H9 (cell line): Measurements from ENCODE around the gene ZFP69B. TPM values are rescaled to one million over a fixed set of nuclear protein-coding genes. Genes with fewer than 3 reads are reported as not detected.

Experiments used
- DNase-seq: peaks from one replicate; pipeline ENCODE4 v3.0.0-alpha.2; 2017
- H2AFZ ChIP-seq: one replicate; pipeline ENCODE4 v1.6.1; 2013; ENCODE audit warnings: mild to moderate bottlenecking, low read length, control low read depth, moderate library complexity
- H2AK5ac ChIP-seq: 2 replicates; pipeline ENCODE4 v1.6.1; 2013; ENCODE audit warnings: low read length, control low read depth, mixed read lengths; ENCODE audit not compliant: insufficient read length
- H2BK120ac ChIP-seq: one replicate; pipeline ENCODE4 v1.6.1; 2013; ENCODE audit warnings: low read depth, mild to moderate bottlenecking, low read length, control low read depth, inconsistent platforms; ENCODE audit not compliant: poor library complexity, severe bottlenecking
- H2BK12ac ChIP-seq: 2 replicates; pipeline ENCODE4 v1.6.1; 2013; ENCODE audit warnings: low read length, control low read depth, mixed read lengths, low read depth; ENCODE audit not compliant: insufficient read length
- H2BK15ac ChIP-seq: 2 replicates; pipeline ENCODE4 v1.6.1; 2013; ENCODE audit warnings: low read depth, low read length, control low read depth
- H2BK20ac ChIP-seq: one replicate; pipeline ENCODE4 v1.6.1; 2013; ENCODE audit warnings: low read depth, mild to moderate bottlenecking, low read length, control low read depth, inconsistent platforms; ENCODE audit not compliant: poor library complexity, severe bottlenecking
- H2BK5ac ChIP-seq: 2 replicates; pipeline ENCODE4 v1.6.1; 2013; ENCODE audit warnings: low read length, control low read depth, mixed read lengths; ENCODE audit not compliant: insufficient read length
- H3K14ac ChIP-seq: 2 replicates; pipeline ENCODE4 v1.6.1; 2013; ENCODE audit warnings: low read length, control low read depth; ENCODE audit not compliant: insufficient read depth
- H3K18ac ChIP-seq: 2 replicates; pipeline ENCODE4 v1.6.1; 2013; ENCODE audit warnings: low read depth, mild to moderate bottlenecking, mixed read lengths, low read length, control low read depth; ENCODE audit not compliant: insufficient read length
- H3K23ac ChIP-seq: 2 replicates; pipeline ENCODE4 v1.6.1; 2013; ENCODE audit warnings: low read length, control low read depth, mixed read lengths, low read depth; ENCODE audit not compliant: insufficient read length
- H3K23me2 ChIP-seq: 2 replicates; pipeline ENCODE4 v1.6.1; 2013; ENCODE audit warnings: low read depth, mild to moderate bottlenecking, mixed read lengths, low read length, control low read depth; ENCODE audit not compliant: insufficient read length, poor library complexity, severe bottlenecking
- H3K27ac ChIP-seq: 2 replicates; pipeline ENCODE4 v1.5.1; 2013; ENCODE audit warnings: low read length, control low read depth, mixed read lengths, low read depth; ENCODE audit not compliant: insufficient read length
- H3K27me3 ChIP-seq: 2 replicates; pipeline ENCODE4 v1.6.1; 2013; ENCODE audit warnings: low read length, control low read depth, inconsistent platforms; ENCODE audit not compliant: insufficient read depth
- H3K4ac ChIP-seq: 2 replicates; pipeline ENCODE4 v1.6.1; 2013; ENCODE audit warnings: low read depth, mild to moderate bottlenecking, control low read depth, inconsistent platforms, low read length, moderate library complexity
- H3K4me1 ChIP-seq: 2 replicates; pipeline ENCODE4 v1.6.1; 2013; ENCODE audit warnings: low read length, control low read depth, inconsistent platforms; ENCODE audit not compliant: insufficient read depth
- H3K4me2 ChIP-seq: 2 replicates; pipeline ENCODE4 v1.6.1; 2013; ENCODE audit warnings: low read length, control low read depth, mixed read lengths; ENCODE audit not compliant: insufficient read length, insufficient read depth
- H3K56ac ChIP-seq: 2 replicates; pipeline ENCODE4 v1.6.1; 2013; ENCODE audit warnings: low read depth, mild to moderate bottlenecking, mixed read lengths, low read length, control low read depth; ENCODE audit not compliant: insufficient read length
- H3K79me1 ChIP-seq: 2 replicates; pipeline ENCODE4 v1.6.1; 2013; ENCODE audit warnings: low read depth, mild to moderate bottlenecking, moderate library complexity, low read length, control low read depth, inconsistent platforms; ENCODE audit not compliant: insufficient read depth, poor library complexity, severe bottlenecking
- H3K79me2 ChIP-seq: 2 replicates; pipeline ENCODE4 v1.6.1; 2013; ENCODE audit warnings: low read length, control low read depth, inconsistent platforms; ENCODE audit not compliant: insufficient read depth
- H3K9ac ChIP-seq: 2 replicates; pipeline ENCODE4 v1.6.1; 2013; ENCODE audit warnings: low read length, control low read depth, mixed read lengths; ENCODE audit not compliant: insufficient read length; ENCODE audit errors: extremely low read depth
- H3K9me3 ChIP-seq: one replicate; pipeline ENCODE4 v1.6.1; 2013; ENCODE audit warnings: low read depth, low read length, inconsistent platforms; ENCODE audit not compliant: control insufficient read depth
- H3T11ph ChIP-seq: one replicate; pipeline ENCODE4 v1.6.1; 2013; ENCODE audit warnings: mild to moderate bottlenecking, low read length, control low read depth, inconsistent platforms
- H4K20me1 ChIP-seq: one replicate; pipeline ENCODE4 v1.6.1; 2013; ENCODE audit not compliant: control insufficient read depth, insufficient read length, insufficient read depth
- H4K5ac ChIP-seq: 2 replicates; pipeline ENCODE4 v1.6.1; 2013; ENCODE audit warnings: low read depth, mild to moderate bottlenecking, mixed read lengths, low read length, control low read depth; ENCODE audit not compliant: insufficient read length
- H4K8ac ChIP-seq: replicated peaks from 2 replicates; pipeline ENCODE4 v1.6.1; 2013; ENCODE audit warnings: low read length, control low read depth, mixed read lengths, low read depth; ENCODE audit not compliant: insufficient read length
- H4K91ac ChIP-seq: 2 replicates; pipeline ENCODE4 v1.6.1; 2013; ENCODE audit warnings: low read depth, mild to moderate bottlenecking, moderate library complexity, mixed read lengths, low read length, control low read depth; ENCODE audit not compliant: insufficient read length
- H3K27ac Mint-ChIP-seq, 3 experiments: 2 replicates in 2 of 3; 3 replicates in 1 of 3; pipeline ENCODE4 v1.8.0; 2020 to 2021; ENCODE audit warnings: mixed read lengths in 3 of 3, mild to moderate bottlenecking in 1 of 3, moderate library complexity in 1 of 3
- H3K27me3 Mint-ChIP-seq: 2 replicates; pipeline ENCODE4 v1.8.0; 2021; ENCODE audit warnings: low read depth, mild to moderate bottlenecking, moderate library complexity, mixed read lengths
- H3K36me3 Mint-ChIP-seq, 3 experiments: 2 replicates in 2 of 3; 3 replicates in 1 of 3; pipeline ENCODE4 v1.8.0; 2020 to 2021; ENCODE audit warnings: low read depth in 3 of 3, mixed read lengths in 3 of 3; ENCODE audit not compliant: insufficient read depth in 1 of 3
- H3K4me1 Mint-ChIP-seq, 2 experiments: 2 replicates each; pipeline ENCODE4 v1.8.0; 2020; ENCODE audit warnings: mixed read lengths in 2 of 2
- H3K4me3 Mint-ChIP-seq, 2 experiments: 2 replicates in 1 of 2; 3 replicates in 1 of 2; pipeline ENCODE4 v1.8.0; 2020 to 2021; ENCODE audit warnings: mild to moderate bottlenecking in 2 of 2, mixed read lengths in 2 of 2, moderate library complexity in 1 of 2
- H3K9me3 Mint-ChIP-seq, 2 experiments: 2 replicates in 1 of 2; 3 replicates in 1 of 2; pipeline ENCODE4 v1.8.0; 2020; ENCODE audit warnings: mild to moderate bottlenecking in 2 of 2, mixed read lengths in 2 of 2, moderate library complexity in 1 of 2
- CTCF ChIP-seq: fragments of 200-600 bp; sonication (generic); conservative IDR thresholded peaks from 3 replicates; pipeline ENCODE4 v1.8.0; 2021; ENCODE audit warnings: antibody characterized with exemption, mild to moderate bottlenecking
- WGBS: extraction: QIAGEN DNeasy Blood & Tissue Kit; methylation state at CpG from one replicate; pipeline ENCODE4 v1.1.7; 2013; ENCODE audit warnings: missing lambda C conversion rate, low lambda C conversion rate, mixed read lengths; ENCODE audit not compliant: insufficient read length; ENCODE audit errors: extremely low coverage; 5-methylcytosine and 5-hydroxymethylcytosine counted together
- total RNA-seq: library from RNA; stranded (reverse); gene quantifications from 2 replicates; pipeline ENCODE4 v1.2.1, GENCODE V29; 2021

The ZFP69B gene
- total RNA-seq, 1 experiment from 2014 or later = 16.2 TPM

GRCh38 chr1:40404670-40405462 lies 45.4 kb upstream of the ZFP69B start:
- Histone ChIP-seq H3K23me2 (no peaks in the 10 kb centered on the region), H3T11ph (no peak overlapping the region), H3K4me2 (no peak overlapping the region), H2AFZ (no peak overlapping the region), H3K23ac (no peak overlapping the region), H4K20me1 (no peaks in the 10 kb centered on the region), H3K14ac (no peak overlapping the region), H2BK5ac (no peak overlapping the region), H3K27me3 (no peaks in the 10 kb centered on the region), H3K79me2 (no peaks in the 10 kb centered on the region), H4K8ac (no peak overlapping the region), H2AK5ac (no peak overlapping the region), H2BK20ac (no peak overlapping the region), H2BK12ac (no peak overlapping the region), H2BK15ac (no peak overlapping the region), H4K91ac (no peak overlapping the region), H3K18ac (no peak overlapping the region), H4K5ac (no peak overlapping the region), H3K9ac (no peak overlapping the region), H3K79me1 (no peaks in the 10 kb centered on the region), H3K27ac (no peak overlapping the region), H3K56ac (no peak overlapping the region), H3K4me1 (no peaks in the 10 kb centered on the region), H3K4ac (no peak overlapping the region), H2BK120ac (no peak overlapping the region), H3K9me3 (no peaks in the 10 kb centered on the region)
- peaks cover 16 to 17% of the 10 kb centered on the region in 2 experiments for H3K4me1 Mint-ChIP-seq
- no peak for DNase-seq
- no peaks in the 10 kb centered on the region for H3K36me3 Mint-ChIP-seq
- H3K27me3 Mint-ChIP-seq = no peaks in the 10 kb centered on the region
- H3K4me3 Mint-ChIP-seq = no peak overlapping the region
- no peak overlapping the region for H3K27ac Mint-ChIP-seq
- WGBS = no CpG with 5 or more reads among the region's 11 CpGs
- H3K9me3 Mint-ChIP-seq = no peaks in the 10 kb centered on the region
- peak; percentile 94 for TF ChIP-seq CTCF
